Panc1 (cell line): Measurements from ENCODE around the gene NOTCH1. TPM values are rescaled to one million over a fixed set of nuclear protein-coding genes. Genes with fewer than 3 reads are reported as not detected.
A peak's percentile ranks its signal among the peaks of the same experiment; 100 is the strongest.

Source experiments
- ATAC-seq: fragments of 200-7000 bp; cut with Tn5 transposase; 2 replicates; pipeline ENCODE4 v1.9.1; 2020; ENCODE audit warnings: mild to moderate bottlenecking, moderate library complexity
- BruUV-seq: library from RNA; stranded (reverse); fragments of 400-500 nt; replicated peaks from 2 replicates; lab custom pipeline; 2021; lab: Mats Ljungman, UMichigan
- CTCF ChIA-PET: fragments of 300-600 bp; sonication (Branson Sonifier 250); formaldehyde crosslinking; loops from one replicate; lab custom pipeline; 2022; ENCODE audit warnings: antibody characterized with exemption; lab: Charles Lee
- POLR2A ChIA-PET: fragments of 300-600 bp; sonication (Branson Sonifier 250); formaldehyde crosslinking; loops from one replicate; lab custom pipeline; 2022; ENCODE audit warnings: antibody characterized with exemption; lab: Charles Lee
- DNase-seq: peaks from one replicate; pipeline ENCODE4 v3.0.0-alpha.2; 2010; ENCODE audit warnings: low read depth, low spot score
- H3K27ac ChIP-seq: 2 replicates; pipeline ENCODE4 v1.5.1; 2011; ENCODE audit warnings: mild to moderate bottlenecking, low read length, inconsistent platforms
- H3K27me3 ChIP-seq: fragments of 200-500 bp; sonication (Bioruptor generic); 2 replicates; pipeline ENCODE4 v1.6.0; 2014; ENCODE audit warnings: low read length, inconsistent platforms; ENCODE audit not compliant: control insufficient read depth, insufficient read depth
- H3K36me3 ChIP-seq: fragments of 200-500 bp; sonication (Bioruptor generic); 2 replicates; pipeline ENCODE4 v1.5.1; 2014; ENCODE audit warnings: inconsistent platforms, mild to moderate bottlenecking, low read length, moderate library complexity; ENCODE audit not compliant: control insufficient read depth, insufficient read depth
- H3K4me1 ChIP-seq: 2 replicates; pipeline ENCODE4 v1.5.1; 2011; ENCODE audit warnings: inconsistent platforms, mild to moderate bottlenecking, low read length, moderate library complexity; ENCODE audit not compliant: control insufficient read depth, insufficient read depth
- H3K4me3 ChIP-seq, 2 experiments: 2 replicates each; pipeline ENCODE4 v1.5.1; 2011 to 2012; ENCODE audit warnings: low read depth in 2 of 2, low read length in 2 of 2, mild to moderate bottlenecking in 2 of 2, inconsistent platforms in 1 of 2, moderate library complexity in 1 of 2
- H3K9me3 ChIP-seq: fragments of 200-500 bp; sonication (Bioruptor generic); 2 replicates; pipeline ENCODE4 v1.5.1; 2014; ENCODE audit warnings: low read depth, mild to moderate bottlenecking, inconsistent platforms, low read length, moderate library complexity; ENCODE audit not compliant: control insufficient read depth, insufficient read depth
- POLR2AphosphoS5 ChIP-seq: IDR thresholded peaks from 2 replicates; pipeline ENCODE4 v1.6.1; 2012; ENCODE audit warnings: mild to moderate bottlenecking, low read depth, low read length, moderate library complexity
- SIN3A ChIP-seq: IDR thresholded peaks from 2 replicates; pipeline ENCODE4 v1.6.1; 2012; ENCODE audit warnings: low read depth, mild to moderate bottlenecking, low read length, moderate library complexity, borderline replicate concordance; ENCODE audit not compliant: insufficient read depth
- TCF7L2 ChIP-seq: IDR thresholded peaks from 2 replicates; pipeline ENCODE4 v1.6.1; 2011; ENCODE audit warnings: mild to moderate bottlenecking, low read depth, low read length, inconsistent platforms
- in situ Hi-C: cut with HindIII; loops from 2 replicates; pipeline ENCODE4 v1.10.0; 2016; ENCODE audit warnings: low sequenced_read_pairs, low pct_unique_long_range_greater_than_20kb
- intact Hi-C: fragments of 100-400 bp; cut with micrococcal nuclease; formaldehyde crosslinking; loops from one replicate; pipeline ENCODE4 v1.10.0; 2022; ENCODE audit not compliant: unreplicated experiment
- total RNA-seq: library from RNA; stranded (reverse); gene quantifications from one replicate; pipeline ENCODE4 v1.2.1, GENCODE V29; 2021; ENCODE audit not compliant: unreplicated experiment
- TF ChIP-seq, protein P1 (sequence below), 2 experiments: IDR thresholded peaks; 2 replicates each; pipeline ENCODE4 v1.6.1; 2011 to 2012; ENCODE audit warnings: low read depth in 2 of 2, control low read depth in 1 of 2, low read length in 1 of 2, mild to moderate bottlenecking in 1 of 2, moderate library complexity in 1 of 2; ENCODE audit not compliant: insufficient read depth in 1 of 2
- TF ChIP-seq, protein P2 (sequence below): fragments of 450-650 bp; IDR thresholded peaks from 2 replicates; pipeline ENCODE4 v1.5.1; 2017; ENCODE audit warnings: mild to moderate bottlenecking

The NOTCH1 gene
- total RNA-seq, 1 experiment from 2014 or later: 13.4 TPM

GRCh38 chr9:136514022-136514714 is 31.7 kb downstream of the NOTCH1 start:
- Histone ChIP-seq H3K9me3 (no peaks in the 10 kb centered on the region), H3K27me3 (no peaks in the 10 kb centered on the region), H3K4me1 (no peaks in the 10 kb centered on the region), H3K4me3 (no peak overlapping the region), H3K27ac (no peak overlapping the region), H3K36me3 (no peaks in the 10 kb centered on the region)
- no peak for ATAC-seq
- intact Hi-C loops: no loop called here
- in situ Hi-C loops: no loop called here
- ChIA-PET CTCF (interaction anchor here (0.6 kb wide), 1 partner anchor 10 kb away, joined by 8 read pairs; no protein-coding TSS in a partner anchor), POLR2A (no interaction called here)
- TF ChIP-seq, protein P1, sequence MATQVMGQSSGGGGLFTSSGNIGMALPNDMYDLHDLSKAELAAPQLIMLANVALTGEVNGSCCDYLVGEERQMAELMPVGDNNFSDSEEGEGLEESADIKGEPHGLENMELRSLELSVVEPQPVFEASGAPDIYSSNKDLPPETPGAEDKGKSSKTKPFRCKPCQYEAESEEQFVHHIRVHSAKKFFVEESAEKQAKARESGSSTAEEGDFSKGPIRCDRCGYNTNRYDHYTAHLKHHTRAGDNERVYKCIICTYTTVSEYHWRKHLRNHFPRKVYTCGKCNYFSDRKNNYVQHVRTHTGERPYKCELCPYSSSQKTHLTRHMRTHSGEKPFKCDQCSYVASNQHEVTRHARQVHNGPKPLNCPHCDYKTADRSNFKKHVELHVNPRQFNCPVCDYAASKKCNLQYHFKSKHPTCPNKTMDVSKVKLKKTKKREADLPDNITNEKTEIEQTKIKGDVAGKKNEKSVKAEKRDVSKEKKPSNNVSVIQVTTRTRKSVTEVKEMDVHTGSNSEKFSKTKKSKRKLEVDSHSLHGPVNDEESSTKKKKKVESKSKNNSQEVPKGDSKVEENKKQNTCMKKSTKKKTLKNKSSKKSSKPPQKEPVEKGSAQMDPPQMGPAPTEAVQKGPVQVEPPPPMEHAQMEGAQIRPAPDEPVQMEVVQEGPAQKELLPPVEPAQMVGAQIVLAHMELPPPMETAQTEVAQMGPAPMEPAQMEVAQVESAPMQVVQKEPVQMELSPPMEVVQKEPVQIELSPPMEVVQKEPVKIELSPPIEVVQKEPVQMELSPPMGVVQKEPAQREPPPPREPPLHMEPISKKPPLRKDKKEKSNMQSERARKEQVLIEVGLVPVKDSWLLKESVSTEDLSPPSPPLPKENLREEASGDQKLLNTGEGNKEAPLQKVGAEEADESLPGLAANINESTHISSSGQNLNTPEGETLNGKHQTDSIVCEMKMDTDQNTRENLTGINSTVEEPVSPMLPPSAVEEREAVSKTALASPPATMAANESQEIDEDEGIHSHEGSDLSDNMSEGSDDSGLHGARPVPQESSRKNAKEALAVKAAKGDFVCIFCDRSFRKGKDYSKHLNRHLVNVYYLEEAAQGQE (IDR thresholded peaks at IDR 0.05; ENCODE audit: insufficient read depth in 1 of 2, low read depth in 2 of 2, low read length in 1 of 2): no peak
- TF ChIP-seq SIN3A: no peak
- no peak for TF ChIP-seq TCF7L2
- TF ChIP-seq, protein P2, sequence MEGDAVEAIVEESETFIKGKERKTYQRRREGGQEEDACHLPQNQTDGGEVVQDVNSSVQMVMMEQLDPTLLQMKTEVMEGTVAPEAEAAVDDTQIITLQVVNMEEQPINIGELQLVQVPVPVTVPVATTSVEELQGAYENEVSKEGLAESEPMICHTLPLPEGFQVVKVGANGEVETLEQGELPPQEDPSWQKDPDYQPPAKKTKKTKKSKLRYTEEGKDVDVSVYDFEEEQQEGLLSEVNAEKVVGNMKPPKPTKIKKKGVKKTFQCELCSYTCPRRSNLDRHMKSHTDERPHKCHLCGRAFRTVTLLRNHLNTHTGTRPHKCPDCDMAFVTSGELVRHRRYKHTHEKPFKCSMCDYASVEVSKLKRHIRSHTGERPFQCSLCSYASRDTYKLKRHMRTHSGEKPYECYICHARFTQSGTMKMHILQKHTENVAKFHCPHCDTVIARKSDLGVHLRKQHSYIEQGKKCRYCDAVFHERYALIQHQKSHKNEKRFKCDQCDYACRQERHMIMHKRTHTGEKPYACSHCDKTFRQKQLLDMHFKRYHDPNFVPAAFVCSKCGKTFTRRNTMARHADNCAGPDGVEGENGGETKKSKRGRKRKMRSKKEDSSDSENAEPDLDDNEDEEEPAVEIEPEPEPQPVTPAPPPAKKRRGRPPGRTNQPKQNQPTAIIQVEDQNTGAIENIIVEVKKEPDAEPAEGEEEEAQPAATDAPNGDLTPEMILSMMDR: no peak
- no peak for TF ChIP-seq POLR2AphosphoS5
- no peak for DNase-seq
- no TSS peak for BruUV-seq

DNA sequence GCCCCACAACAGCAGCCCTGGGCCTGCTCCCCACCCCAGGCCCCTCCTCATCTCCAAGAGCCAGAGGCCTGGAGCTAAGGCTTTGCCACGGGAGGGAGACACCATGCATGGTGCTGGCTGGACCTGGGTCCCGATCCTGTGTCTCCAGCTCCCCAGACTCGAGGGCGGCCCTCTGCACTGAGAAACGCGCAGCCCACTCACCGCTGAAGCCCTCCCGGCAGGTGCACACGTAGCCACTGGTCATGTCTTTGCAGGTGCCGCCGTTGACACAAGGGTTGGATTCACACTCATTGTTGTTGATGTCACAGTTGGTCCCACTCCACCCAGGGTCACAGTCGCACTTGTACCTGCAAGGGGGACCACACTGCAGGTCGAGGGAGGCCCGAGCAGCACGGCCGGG is 32.7 kb downstream of the NOTCH1 start:
- in situ Hi-C loops (no loop called here), intact Hi-C loops (no loop called here)
- Histone ChIP-seq H3K27ac (no peak overlapping the region), H3K4me1 (no peaks in the 10 kb centered on the region), H3K27me3 (no peaks in the 10 kb centered on the region), H3K4me3 (no peak overlapping the region), H3K9me3 (no peaks in the 10 kb centered on the region), H3K36me3 (no peaks in the 10 kb centered on the region)
- ATAC-seq: 0 out of 2 replicates have a peak, but pooled peaks have one; percentile 7
- no TSS peak for BruUV-seq
- no peak for DNase-seq
- TF ChIP-seq SIN3A (no peak), TCF7L2 (no peak), POLR2AphosphoS5 (no peak)
- TF ChIP-seq, protein P1 (IDR thresholded peaks at IDR 0.05; ENCODE audit: insufficient read depth in 1 of 2, low read depth in 2 of 2, low read length in 1 of 2): no peak
- TF ChIP-seq, protein P2: no peak
- CTCF ChIA-PET: no interaction called here
- POLR2A ChIA-PET: no interaction called here
